Immature natural killer cell (primary cell): Measurements from ENCODE around the gene IGF1R. TPM values are rescaled to one million over a fixed set of nuclear protein-coding genes. Genes with fewer than 3 reads are reported as not detected.
A peak's percentile ranks its signal among the peaks of the same experiment; 100 is the strongest.
"Not testable (repeated sequence)": the region's sequence is repeated elsewhere in the genome, so short reads cannot be mapped to it uniquely, and the experiment has no call there.

Source experiments
- DNase-seq, 3 donors: peaks; one replicate each; pipeline ENCODE4 v3.0.0; 2022; ENCODE audit warnings: mixed read lengths in 1 of 3
- H3K27ac Mint-ChIP-seq, 6 donors: one replicate each; pipeline ENCODE4 v1.8.0; 2020; ENCODE audit warnings: mixed read lengths in 6 of 6, mild to moderate bottlenecking in 5 of 6, inconsistent platforms in 4 of 6, moderate library complexity in 3 of 6
- H3K27me3 Mint-ChIP-seq, 3 donors: one replicate each; pipeline ENCODE4 v1.8.0; 2020 to 2021; ENCODE audit warnings: low read depth in 3 of 3, mild to moderate bottlenecking in 3 of 3, mixed read lengths in 3 of 3, moderate library complexity in 3 of 3, inconsistent platforms in 1 of 3
- H3K36me3 Mint-ChIP-seq, 3 donors: one replicate each; pipeline ENCODE4 v1.8.0; 2020; ENCODE audit warnings: mixed read lengths in 3 of 3, inconsistent platforms in 2 of 3, mild to moderate bottlenecking in 2 of 3
- H3K4me1 Mint-ChIP-seq, 2 donors: one replicate each; pipeline ENCODE4 v1.8.0; 2020; ENCODE audit warnings: inconsistent platforms in 2 of 2, mild to moderate bottlenecking in 2 of 2, mixed read lengths in 2 of 2, moderate library complexity in 1 of 2
- H3K4me3 Mint-ChIP-seq, 5 donors: one replicate each; pipeline ENCODE4 v1.8.0; 2020; ENCODE audit warnings: mild to moderate bottlenecking in 5 of 5, mixed read lengths in 5 of 5, inconsistent platforms in 3 of 5, moderate library complexity in 3 of 5
- H3K9me3 Mint-ChIP-seq, 6 donors: one replicate each; pipeline ENCODE4 v1.8.0; 2020; ENCODE audit warnings: mild to moderate bottlenecking in 6 of 6, mixed read lengths in 6 of 6, inconsistent platforms in 4 of 6, moderate library complexity in 3 of 6
- polyA plus RNA-seq, 3 donors: library from polyadenylated mRNA; unstranded; fragments of 300-500 nt; fragmentation: Illumina TruSeq; gene quantifications; one replicate each; pipeline ENCODE4 v1.2.3, GENCODE V29; 2021

IGF1R gene
- polyA plus RNA-seq, result 1 to 10 TPM; 1.4 to 4.7 (median 1.4) TPM

DNA sequence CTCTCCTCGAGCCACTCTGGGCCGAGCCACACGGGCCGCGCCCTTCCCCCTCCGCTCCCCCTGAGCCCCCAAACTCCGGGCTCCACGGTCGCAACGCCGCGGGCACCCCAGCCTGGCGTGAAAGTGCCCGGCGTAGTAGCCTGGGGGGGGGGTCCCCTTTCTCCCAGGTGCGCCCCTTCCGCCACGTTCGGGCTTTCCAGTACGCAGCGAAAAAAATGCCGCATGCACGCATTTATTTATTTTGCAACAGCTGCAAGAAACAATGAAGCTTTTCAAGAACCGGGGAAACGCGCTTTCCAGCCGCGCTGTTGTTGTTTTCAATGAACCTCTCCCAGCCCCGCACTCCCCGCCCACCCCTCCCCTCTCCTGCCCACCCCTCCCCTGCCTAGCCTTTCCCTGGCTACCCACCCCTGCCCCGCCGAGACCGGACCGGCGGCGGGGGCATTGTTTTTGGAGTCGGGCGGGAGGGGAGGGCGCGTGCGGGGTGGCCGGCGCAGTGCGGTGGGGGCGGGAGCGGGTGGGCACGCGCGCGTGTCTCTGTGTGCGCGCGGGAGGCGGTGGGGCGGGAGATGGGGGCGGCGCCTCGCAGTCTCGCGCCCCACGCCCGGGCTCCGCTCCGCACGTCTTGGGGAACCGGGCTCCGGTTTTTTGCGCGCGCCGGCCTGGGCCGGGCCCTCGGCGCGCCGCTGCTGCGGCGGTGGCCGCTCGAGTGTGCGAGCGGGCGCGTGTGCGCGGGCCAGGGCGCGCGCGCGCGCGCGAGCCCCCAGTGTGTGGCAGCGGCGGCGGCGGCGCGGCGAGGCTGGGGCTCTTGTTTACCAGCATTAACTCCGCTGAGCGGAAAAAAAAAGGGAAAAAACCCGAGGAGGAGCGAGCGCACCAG is at the start of gene IGF1R:
Gene IGF1R, plus strand, starts transcription at position 766 of the 880 bp plus-strand sequence. CDS start 1,043 bp downstream, outside the sequence.
- Mint-ChIP-seq H3K9me3 (peaks cover 0 to 2% (median 0%) of the 10 kb centered on the region in 6 donors), H3K27ac (peak within 1 kb of the TSS; percentile 80 to 95 (median 92)), H3K36me3 (no peaks in the 10 kb centered on the region), H3K4me3 (peak within 1 kb of the TSS; percentile 85 to 93 (median 90)), H3K27me3 (peaks cover 19 to 31% (median 24%) of the 10 kb centered on the region in 3 donors), H3K4me1 (peaks cover 30 to 34% of the 10 kb centered on the region in 2 donors)
- DNase-seq, result peak; percentile 93

DNA sequence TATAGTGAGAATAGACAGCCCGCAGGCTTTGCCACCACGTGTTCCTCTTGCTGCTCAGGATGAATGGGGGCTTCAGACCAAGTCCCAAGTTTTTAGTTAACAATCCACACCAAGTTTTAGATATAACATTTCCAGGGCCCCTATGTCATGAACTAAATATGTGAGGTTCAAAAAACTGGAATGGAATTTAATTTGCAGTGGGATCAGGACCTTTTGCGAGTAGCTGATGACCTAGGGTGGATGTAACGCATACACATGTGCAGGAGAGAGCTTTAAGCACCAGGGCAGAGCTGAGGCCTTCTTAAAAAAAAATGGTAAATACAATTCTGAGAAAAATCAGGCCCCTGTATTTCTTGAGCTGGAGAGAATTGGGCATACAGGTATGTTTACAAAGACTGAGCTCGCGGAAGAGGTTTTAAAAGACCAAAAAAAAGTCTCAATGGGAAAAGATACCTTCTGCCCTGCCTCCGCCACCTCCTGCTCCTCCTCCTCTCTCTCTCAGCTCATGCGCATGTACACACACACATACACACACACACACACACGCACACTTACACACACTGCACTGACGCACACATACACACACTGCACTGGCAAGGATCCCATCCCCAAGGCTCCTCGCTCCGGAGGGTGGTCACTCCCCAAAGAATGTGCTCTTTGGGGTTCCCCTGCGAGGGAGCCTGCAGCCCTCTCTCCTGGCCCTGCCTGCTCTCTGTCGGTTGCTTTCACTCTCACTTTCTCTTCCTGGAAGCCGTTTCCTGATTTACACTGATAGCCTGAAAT is 48.2 kb upstream of the IGF1R start:
- no peaks in the 10 kb centered on the region for H3K9me3 Mint-ChIP-seq
- peak; percentile 1 to 14 (median 5) for DNase-seq
- peaks cover 10 to 15% of the 10 kb centered on the region in 2 donors for H3K4me1 Mint-ChIP-seq
- H3K27ac Mint-ChIP-seq, result peak overlapping the region in 4 of 6 donors; percentile 7 to 75 (median 42)
- H3K36me3 Mint-ChIP-seq, result no peaks in the 10 kb centered on the region
- peak overlapping the region; percentile 80 to 87 (median 84) for H3K4me3 Mint-ChIP-seq
- H3K27me3 Mint-ChIP-seq, result peaks cover 0 to 3% (median 2%) of the 10 kb centered on the region in 3 donors

- H3K27me3 Mint-ChIP-seq, result peaks cover 3 to 6% (median 5%) of the 10 kb centered on the region in 3 donors
- H3K4me1 Mint-ChIP-seq, result peaks cover 8 to 10% of the 10 kb centered on the region in 2 donors
Measured at GRCh38 chr15:98604983-98605382, 43.4 kb upstream of the IGF1R start.

GRCh38 chr15:98609144-98609852 is 39.0 kb upstream of the IGF1R start:
- Mint-ChIP-seq H3K9me3 (no peaks in the 10 kb centered on the region), H3K4me1 (no peaks in the 10 kb centered on the region), H3K36me3 (no peaks in the 10 kb centered on the region), H3K27me3 (peaks cover 5 to 6% (median 5%) of the 10 kb centered on the region in 3 donors), H3K4me3 (no peak overlapping the region), H3K27ac (peak overlapping the region in 1 of 6 donors; percentile 46)
- no peak for DNase-seq

More at GRCh38 chr15:98604983-98605382, 43.4 kb upstream of the IGF1R start:
- Mint-ChIP-seq H3K27ac (no peak overlapping the region), H3K36me3 (no peaks in the 10 kb centered on the region), H3K4me3 (no peak overlapping the region), H3K9me3 (no peaks in the 10 kb centered on the region)
- no peak for DNase-seq

DNA sequence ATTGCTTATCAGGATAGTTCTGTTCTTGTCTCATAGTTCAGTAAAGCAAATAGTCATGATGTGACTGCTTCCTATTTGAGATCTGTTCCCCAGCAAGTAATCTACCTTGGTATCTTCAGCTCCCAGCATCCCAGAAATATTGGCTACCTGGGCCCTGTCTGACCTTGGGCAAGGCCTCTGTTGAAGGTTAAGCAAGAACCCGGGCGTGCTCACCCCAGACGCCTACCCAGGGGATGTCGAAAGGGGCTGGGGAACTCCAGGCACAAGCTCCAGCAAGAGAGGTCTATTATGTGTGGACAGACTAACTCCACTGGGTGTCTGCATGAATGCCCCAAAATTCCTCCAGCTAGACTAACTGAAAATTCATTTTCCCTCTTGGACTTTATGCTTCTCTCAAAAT is 37.3 kb upstream of the IGF1R start:
- Mint-ChIP-seq H3K9me3 (no peaks in the 10 kb centered on the region), H3K27ac (no peak overlapping the region), H3K36me3 (no peaks in the 10 kb centered on the region), H3K4me3 (no peak overlapping the region), H3K4me1 (no peaks in the 10 kb centered on the region), H3K27me3 (peaks cover 4 to 5% (median 5%) of the 10 kb centered on the region in 3 donors)
- no peak for DNase-seq

- Mint-ChIP-seq H3K27ac (no peak overlapping the region), H3K36me3 (no peaks in the 10 kb centered on the region), H3K4me3 (no peak overlapping the region), H3K27me3 (peaks cover 5 to 8% (median 6%) of the 10 kb centered on the region in 3 donors), H3K9me3 (no peaks in the 10 kb centered on the region), H3K4me1 (no peaks in the 10 kb centered on the region)
- no peak for DNase-seq
Measured at GRCh38 chr15:98611808-98612207, 36.5 kb upstream of the IGF1R start.

DNA sequence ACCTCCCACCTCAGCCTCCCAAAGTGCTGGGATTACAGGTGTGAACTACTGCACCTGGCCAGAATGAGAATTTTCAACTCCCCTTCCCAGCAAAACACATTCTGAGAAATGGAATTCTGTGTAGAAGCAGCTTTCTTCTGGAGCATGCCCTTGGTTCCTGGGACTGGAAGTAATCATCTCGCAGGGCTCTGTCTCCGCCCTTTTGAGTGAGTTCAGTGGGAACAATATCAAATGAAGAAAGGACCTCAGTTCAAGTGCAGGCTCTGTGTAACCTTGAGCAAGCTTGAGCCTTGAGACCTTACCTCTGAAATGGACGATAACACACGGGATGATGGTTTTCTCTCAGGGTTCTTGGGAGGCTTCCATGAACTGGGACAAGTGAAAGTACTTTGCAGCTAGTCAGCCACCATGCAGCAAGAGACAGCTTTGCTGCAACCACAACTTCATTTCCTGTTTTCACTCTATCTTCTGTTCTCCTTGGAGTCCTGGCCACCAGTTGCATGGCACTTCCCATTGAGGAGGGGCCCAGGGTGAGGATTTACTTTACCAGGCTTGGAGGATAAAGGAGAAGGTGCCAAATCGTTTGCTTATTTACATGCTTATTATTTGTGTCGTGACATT is 35.7 kb upstream of the IGF1R start:
- H3K27ac Mint-ChIP-seq, result no peak overlapping the region
- H3K27me3 Mint-ChIP-seq, result peaks cover 5 to 8% (median 7%) of the 10 kb centered on the region in 3 donors
- no peak for DNase-seq
- H3K4me3 Mint-ChIP-seq, result no peak overlapping the region
- H3K4me1 Mint-ChIP-seq, result no peaks in the 10 kb centered on the region
- no peaks in the 10 kb centered on the region for H3K9me3 Mint-ChIP-seq
- no peaks in the 10 kb centered on the region for H3K36me3 Mint-ChIP-seq

GRCh38 chr15:98614681-98615080 is 33.7 kb upstream of the IGF1R start:
- no peaks in the 10 kb centered on the region for H3K9me3 Mint-ChIP-seq
- no peak overlapping the region for H3K4me3 Mint-ChIP-seq
- H3K36me3 Mint-ChIP-seq, result no peaks in the 10 kb centered on the region
- peaks cover 3 to 7% (median 5%) of the 10 kb centered on the region in 3 donors for H3K27me3 Mint-ChIP-seq
- no peak for DNase-seq
- no peaks in the 10 kb centered on the region for H3K4me1 Mint-ChIP-seq
- H3K27ac Mint-ChIP-seq, result no peak overlapping the region

GRCh38 chr15:98616397-98616796 is 31.9 kb upstream of the IGF1R start:
- no peak for DNase-seq
- Mint-ChIP-seq H3K27ac (no peak overlapping the region), H3K9me3 (peaks cover 0 to 2% (median 0%) of the 10 kb centered on the region in 6 donors), H3K27me3 (peaks cover 11 to 14% (median 13%) of the 10 kb centered on the region in 3 donors), H3K36me3 (no peaks in the 10 kb centered on the region), H3K4me1 (no peaks in the 10 kb centered on the region), H3K4me3 (no peak overlapping the region)

GRCh38 chr15:98617328-98617980 is 30.9 kb upstream of the IGF1R start:
- H3K27ac Mint-ChIP-seq, result no peak overlapping the region
- H3K4me1 Mint-ChIP-seq, result no peaks in the 10 kb centered on the region
- H3K4me3 Mint-ChIP-seq, result no peak overlapping the region
- H3K9me3 Mint-ChIP-seq, result peaks cover 0 to 2% (median 0%) of the 10 kb centered on the region in 6 donors
- peaks cover 11 to 18% (median 14%) of the 10 kb centered on the region in 3 donors for H3K27me3 Mint-ChIP-seq
- no peaks in the 10 kb centered on the region for H3K36me3 Mint-ChIP-seq
- no peak for DNase-seq

GRCh38 chr15:98618576-98618975 is 29.8 kb upstream of the IGF1R start:
- H3K27ac Mint-ChIP-seq, H3K4me1 Mint-ChIP-seq, DNase-seq, H3K9me3 Mint-ChIP-seq, H3K4me3 Mint-ChIP-seq, H3K36me3 Mint-ChIP-seq: not testable (repeated sequence)
- peaks cover 11 to 18% (median 16%) of the 10 kb centered on the region in 3 donors for H3K27me3 Mint-ChIP-seq

GRCh38 chr15:98620020-98620419 is 28.3 kb upstream of the IGF1R start:
- H3K9me3 Mint-ChIP-seq, result peaks cover 0 to 2% (median 0%) of the 10 kb centered on the region in 6 donors
- no peak for DNase-seq
- no peaks in the 10 kb centered on the region for H3K4me1 Mint-ChIP-seq
- no peaks in the 10 kb centered on the region for H3K36me3 Mint-ChIP-seq
- H3K27me3 Mint-ChIP-seq, result peaks cover 11 to 20% (median 16%) of the 10 kb centered on the region in 3 donors
- no peak overlapping the region for H3K4me3 Mint-ChIP-seq
- no peak overlapping the region for H3K27ac Mint-ChIP-seq
